H9 (cell line): ENCODE measurements around the gene FANCC. TPM values are rescaled to one million over a fixed set of nuclear protein-coding genes. Genes with fewer than 3 reads are reported as not detected.

Experiments
- DNase-seq: peaks from one replicate; pipeline ENCODE4 v3.0.0-alpha.2; 2017
- H2AFZ ChIP-seq: one replicate; pipeline ENCODE4 v1.6.1; 2013; ENCODE audit warnings: mild to moderate bottlenecking, low read length, control low read depth, moderate library complexity
- H2AK5ac ChIP-seq: 2 replicates; pipeline ENCODE4 v1.6.1; 2013; ENCODE audit warnings: low read length, control low read depth, mixed read lengths; ENCODE audit not compliant: insufficient read length
- H2BK120ac ChIP-seq: one replicate; pipeline ENCODE4 v1.6.1; 2013; ENCODE audit warnings: low read depth, mild to moderate bottlenecking, low read length, control low read depth, inconsistent platforms; ENCODE audit not compliant: poor library complexity, severe bottlenecking
- H2BK12ac ChIP-seq: 2 replicates; pipeline ENCODE4 v1.6.1; 2013; ENCODE audit warnings: low read length, control low read depth, mixed read lengths, low read depth; ENCODE audit not compliant: insufficient read length
- H2BK15ac ChIP-seq: 2 replicates; pipeline ENCODE4 v1.6.1; 2013; ENCODE audit warnings: low read depth, low read length, control low read depth
- H2BK20ac ChIP-seq: one replicate; pipeline ENCODE4 v1.6.1; 2013; ENCODE audit warnings: low read depth, mild to moderate bottlenecking, low read length, control low read depth, inconsistent platforms; ENCODE audit not compliant: poor library complexity, severe bottlenecking
- H2BK5ac ChIP-seq: 2 replicates; pipeline ENCODE4 v1.6.1; 2013; ENCODE audit warnings: low read length, control low read depth, mixed read lengths; ENCODE audit not compliant: insufficient read length
- H3K14ac ChIP-seq: 2 replicates; pipeline ENCODE4 v1.6.1; 2013; ENCODE audit warnings: low read length, control low read depth; ENCODE audit not compliant: insufficient read depth
- H3K18ac ChIP-seq: 2 replicates; pipeline ENCODE4 v1.6.1; 2013; ENCODE audit warnings: low read depth, mild to moderate bottlenecking, mixed read lengths, low read length, control low read depth; ENCODE audit not compliant: insufficient read length
- H3K23ac ChIP-seq: 2 replicates; pipeline ENCODE4 v1.6.1; 2013; ENCODE audit warnings: low read length, control low read depth, mixed read lengths, low read depth; ENCODE audit not compliant: insufficient read length
- H3K23me2 ChIP-seq: 2 replicates; pipeline ENCODE4 v1.6.1; 2013; ENCODE audit warnings: low read depth, mild to moderate bottlenecking, mixed read lengths, low read length, control low read depth; ENCODE audit not compliant: insufficient read length, poor library complexity, severe bottlenecking
- H3K27ac ChIP-seq: 2 replicates; pipeline ENCODE4 v1.5.1; 2013; ENCODE audit warnings: low read length, control low read depth, mixed read lengths, low read depth; ENCODE audit not compliant: insufficient read length
- H3K27me3 ChIP-seq: 2 replicates; pipeline ENCODE4 v1.6.1; 2013; ENCODE audit warnings: low read length, control low read depth, inconsistent platforms; ENCODE audit not compliant: insufficient read depth
- H3K4ac ChIP-seq: 2 replicates; pipeline ENCODE4 v1.6.1; 2013; ENCODE audit warnings: low read depth, mild to moderate bottlenecking, control low read depth, inconsistent platforms, low read length, moderate library complexity
- H3K4me1 ChIP-seq: 2 replicates; pipeline ENCODE4 v1.6.1; 2013; ENCODE audit warnings: low read length, control low read depth, inconsistent platforms; ENCODE audit not compliant: insufficient read depth
- H3K4me2 ChIP-seq: 2 replicates; pipeline ENCODE4 v1.6.1; 2013; ENCODE audit warnings: low read length, control low read depth, mixed read lengths; ENCODE audit not compliant: insufficient read length, insufficient read depth
- H3K56ac ChIP-seq: 2 replicates; pipeline ENCODE4 v1.6.1; 2013; ENCODE audit warnings: low read depth, mild to moderate bottlenecking, mixed read lengths, low read length, control low read depth; ENCODE audit not compliant: insufficient read length
- H3K79me1 ChIP-seq: 2 replicates; pipeline ENCODE4 v1.6.1; 2013; ENCODE audit warnings: low read depth, mild to moderate bottlenecking, moderate library complexity, low read length, control low read depth, inconsistent platforms; ENCODE audit not compliant: insufficient read depth, poor library complexity, severe bottlenecking
- H3K79me2 ChIP-seq: 2 replicates; pipeline ENCODE4 v1.6.1; 2013; ENCODE audit warnings: low read length, control low read depth, inconsistent platforms; ENCODE audit not compliant: insufficient read depth
- H3K9ac ChIP-seq: 2 replicates; pipeline ENCODE4 v1.6.1; 2013; ENCODE audit warnings: low read length, control low read depth, mixed read lengths; ENCODE audit not compliant: insufficient read length; ENCODE audit errors: extremely low read depth
- H3K9me3 ChIP-seq: one replicate; pipeline ENCODE4 v1.6.1; 2013; ENCODE audit warnings: low read depth, low read length, inconsistent platforms; ENCODE audit not compliant: control insufficient read depth
- H3T11ph ChIP-seq: one replicate; pipeline ENCODE4 v1.6.1; 2013; ENCODE audit warnings: mild to moderate bottlenecking, low read length, control low read depth, inconsistent platforms
- H4K20me1 ChIP-seq: one replicate; pipeline ENCODE4 v1.6.1; 2013; ENCODE audit not compliant: control insufficient read depth, insufficient read length, insufficient read depth
- H4K5ac ChIP-seq: 2 replicates; pipeline ENCODE4 v1.6.1; 2013; ENCODE audit warnings: low read depth, mild to moderate bottlenecking, mixed read lengths, low read length, control low read depth; ENCODE audit not compliant: insufficient read length
- H4K8ac ChIP-seq: replicated peaks from 2 replicates; pipeline ENCODE4 v1.6.1; 2013; ENCODE audit warnings: low read length, control low read depth, mixed read lengths, low read depth; ENCODE audit not compliant: insufficient read length
- H4K91ac ChIP-seq: 2 replicates; pipeline ENCODE4 v1.6.1; 2013; ENCODE audit warnings: low read depth, mild to moderate bottlenecking, moderate library complexity, mixed read lengths, low read length, control low read depth; ENCODE audit not compliant: insufficient read length
- H3K27ac Mint-ChIP-seq, 3 experiments: 2 replicates in 2 of 3; 3 replicates in 1 of 3; pipeline ENCODE4 v1.8.0; 2020 to 2021; ENCODE audit warnings: mixed read lengths in 3 of 3, mild to moderate bottlenecking in 1 of 3, moderate library complexity in 1 of 3
- H3K27me3 Mint-ChIP-seq: 2 replicates; pipeline ENCODE4 v1.8.0; 2021; ENCODE audit warnings: low read depth, mild to moderate bottlenecking, moderate library complexity, mixed read lengths
- H3K36me3 Mint-ChIP-seq, 3 experiments: 2 replicates in 2 of 3; 3 replicates in 1 of 3; pipeline ENCODE4 v1.8.0; 2020 to 2021; ENCODE audit warnings: low read depth in 3 of 3, mixed read lengths in 3 of 3; ENCODE audit not compliant: insufficient read depth in 1 of 3
- H3K4me1 Mint-ChIP-seq, 2 experiments: 2 replicates each; pipeline ENCODE4 v1.8.0; 2020; ENCODE audit warnings: mixed read lengths in 2 of 2
- H3K4me3 Mint-ChIP-seq, 2 experiments: 2 replicates in 1 of 2; 3 replicates in 1 of 2; pipeline ENCODE4 v1.8.0; 2020 to 2021; ENCODE audit warnings: mild to moderate bottlenecking in 2 of 2, mixed read lengths in 2 of 2, moderate library complexity in 1 of 2
- H3K9me3 Mint-ChIP-seq, 2 experiments: 2 replicates in 1 of 2; 3 replicates in 1 of 2; pipeline ENCODE4 v1.8.0; 2020; ENCODE audit warnings: mild to moderate bottlenecking in 2 of 2, mixed read lengths in 2 of 2, moderate library complexity in 1 of 2
- WGBS: extraction: QIAGEN DNeasy Blood & Tissue Kit; methylation state at CpG from one replicate; pipeline ENCODE4 v1.1.7; 2013; ENCODE audit warnings: missing lambda C conversion rate, low lambda C conversion rate, mixed read lengths; ENCODE audit not compliant: insufficient read length; ENCODE audit errors: extremely low coverage; 5-methylcytosine and 5-hydroxymethylcytosine counted together
- total RNA-seq: library from RNA; stranded (reverse); gene quantifications from 2 replicates; pipeline ENCODE4 v1.2.1, GENCODE V29; 2021
- TF ChIP-seq, protein P1 (sequence below): fragments of 200-600 bp; sonication (generic); conservative IDR thresholded peaks from 3 replicates; pipeline ENCODE4 v1.8.0; 2021; ENCODE audit warnings: antibody characterized with exemption, mild to moderate bottlenecking

The FANCC gene
- total RNA-seq, 1 experiment from 2014 or later: 14.6 TPM

DNA sequence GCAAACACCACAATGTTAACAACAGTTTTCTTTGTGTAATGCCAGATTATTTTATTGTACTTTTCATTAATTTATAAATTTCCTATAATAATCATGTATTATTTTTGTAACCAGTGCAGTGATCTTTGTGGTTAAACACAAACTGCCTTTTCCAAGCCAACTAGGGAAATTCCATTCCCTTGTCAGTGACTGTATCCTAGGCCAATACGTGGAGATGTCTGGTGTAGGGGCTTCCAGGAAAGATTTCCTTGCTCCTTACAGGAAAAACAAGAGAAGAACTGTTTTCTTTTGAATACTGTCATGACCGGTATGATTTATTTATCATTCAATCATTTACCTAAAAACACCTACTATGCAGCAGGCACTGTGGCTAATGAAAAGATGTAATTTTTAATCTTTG, 31.4 kb downstream of the FANCC start:
- no peak overlapping the region for H3K18ac ChIP-seq
- H3K9me3 ChIP-seq: no peaks in the 10 kb centered on the region
- H4K8ac ChIP-seq: no peak overlapping the region
- H3K23ac ChIP-seq: no peak overlapping the region
- no peak overlapping the region for H4K91ac ChIP-seq
- H3K27ac ChIP-seq: no peak overlapping the region
- no peak for DNase-seq
- no peaks in the 10 kb centered on the region for H3K4me1 Mint-ChIP-seq
- no peak overlapping the region for H2BK15ac ChIP-seq
- no peaks in the 10 kb centered on the region for H3K4me1 ChIP-seq
- no peaks in the 10 kb centered on the region for H3K36me3 Mint-ChIP-seq
- no peaks in the 10 kb centered on the region for H4K20me1 ChIP-seq
- H3K23me2 ChIP-seq: no peaks in the 10 kb centered on the region
- no peak overlapping the region for H2AK5ac ChIP-seq
- H2BK12ac ChIP-seq: no peak overlapping the region
- no peaks in the 10 kb centered on the region for H3K9me3 Mint-ChIP-seq
- H4K5ac ChIP-seq: no peak overlapping the region
- H2BK5ac ChIP-seq: no peak overlapping the region
- H3K4me2 ChIP-seq: no peak overlapping the region
- no peak overlapping the region for H3K4ac ChIP-seq
- H3K27ac Mint-ChIP-seq: no peak overlapping the region
- no peak overlapping the region for H3K4me3 Mint-ChIP-seq
- H3K79me1 ChIP-seq: no peaks in the 10 kb centered on the region
- H3K9ac ChIP-seq: no peak overlapping the region
- no peaks in the 10 kb centered on the region for H3K27me3 ChIP-seq
- H3K14ac ChIP-seq: no peak overlapping the region
- no peak overlapping the region for H3T11ph ChIP-seq
- H3K27me3 Mint-ChIP-seq: no peaks in the 10 kb centered on the region
- no peak overlapping the region for H2BK20ac ChIP-seq
- H3K56ac ChIP-seq: no peak overlapping the region
- no peaks in the 10 kb centered on the region for H3K79me2 ChIP-seq
- no peak overlapping the region for H2BK120ac ChIP-seq
- TF ChIP-seq, protein P1, sequence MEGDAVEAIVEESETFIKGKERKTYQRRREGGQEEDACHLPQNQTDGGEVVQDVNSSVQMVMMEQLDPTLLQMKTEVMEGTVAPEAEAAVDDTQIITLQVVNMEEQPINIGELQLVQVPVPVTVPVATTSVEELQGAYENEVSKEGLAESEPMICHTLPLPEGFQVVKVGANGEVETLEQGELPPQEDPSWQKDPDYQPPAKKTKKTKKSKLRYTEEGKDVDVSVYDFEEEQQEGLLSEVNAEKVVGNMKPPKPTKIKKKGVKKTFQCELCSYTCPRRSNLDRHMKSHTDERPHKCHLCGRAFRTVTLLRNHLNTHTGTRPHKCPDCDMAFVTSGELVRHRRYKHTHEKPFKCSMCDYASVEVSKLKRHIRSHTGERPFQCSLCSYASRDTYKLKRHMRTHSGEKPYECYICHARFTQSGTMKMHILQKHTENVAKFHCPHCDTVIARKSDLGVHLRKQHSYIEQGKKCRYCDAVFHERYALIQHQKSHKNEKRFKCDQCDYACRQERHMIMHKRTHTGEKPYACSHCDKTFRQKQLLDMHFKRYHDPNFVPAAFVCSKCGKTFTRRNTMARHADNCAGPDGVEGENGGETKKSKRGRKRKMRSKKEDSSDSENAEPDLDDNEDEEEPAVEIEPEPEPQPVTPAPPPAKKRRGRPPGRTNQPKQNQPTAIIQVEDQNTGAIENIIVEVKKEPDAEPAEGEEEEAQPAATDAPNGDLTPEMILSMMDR: no peak
- no peak overlapping the region for H2AFZ ChIP-seq
- WGBS: no CpG with 5 or more reads among the region's 2 CpGs
